GM19023 (cell line): Measurements from ENCODE around the gene RAB27B.
"Not testable (repeated sequence)": the region's sequence is repeated elsewhere in the genome, so short reads cannot be mapped to it uniquely, and the experiment has no call there.

Experiments
- ATAC-seq: cut with Tn5 transposase; IDR thresholded peaks from one replicate; pipeline ENCODE4 v1.9.1; 2021; ENCODE audit warnings: mild to moderate bottlenecking, moderate library complexity; ENCODE audit not compliant: unreplicated experiment

The RAB27B gene

GRCh38 chr18:54813977-54814565 lies 14.2 kb upstream of the RAB27B start:
- no peak for ATAC-seq

GRCh38 chr18:54815086-54815485 lies 13.2 kb upstream of the RAB27B start:
- ATAC-seq: no peak

- ATAC-seq: not testable (repeated sequence)
These were observed 7.4 kb upstream of the RAB27B start for GRCh38 chr18:54820785-54821275.

GRCh38 chr18:54822872-54823845 lies 5.1 kb upstream of the RAB27B start:
- ATAC-seq: no peak

GRCh38 chr18:54824761-54825160 lies 3.5 kb upstream of the RAB27B start:
- no peak for ATAC-seq

- ATAC-seq: no peak
These were observed 2.5 kb upstream of the RAB27B start for GRCh38 chr18:54825601-54826344.

GRCh38 chr18:54828986-54829385 lies 709 bp downstream of the RAB27B start:
- no peak for ATAC-seq

GRCh38 chr18:54829856-54830255 lies 1.6 kb downstream of the RAB27B start:
- ATAC-seq: no peak

- no peak for ATAC-seq
These were observed 2.0 kb downstream of the RAB27B start for GRCh38 chr18:54830260-54830659.

- no peak for ATAC-seq
These were observed 2.6 kb downstream of the RAB27B start for GRCh38 chr18:54830866-54831265.

- no peak for ATAC-seq
These were observed 7.7 kb downstream of the RAB27B start for GRCh38 chr18:54835944-54836343.

GRCh38 chr18:54843314-54843713 lies 15.0 kb downstream of the RAB27B start:
- no peak for ATAC-seq

- no peak for ATAC-seq
These were observed 17.5 kb downstream of the RAB27B start for GRCh38 chr18:54845787-54846186.

GRCh38 chr18:54848121-54848520 lies 19.8 kb downstream of the RAB27B start:
- no peak for ATAC-seq

- ATAC-seq: no peak
These were observed 21.4 kb downstream of the RAB27B start for GRCh38 chr18:54849683-54850082.

- no peak for ATAC-seq
These were observed 22.3 kb downstream of the RAB27B start for GRCh38 chr18:54850598-54850997.

- ATAC-seq: no peak
These were observed 24.8 kb downstream of the RAB27B start for GRCh38 chr18:54852780-54853675.

GRCh38 chr18:54855050-54855449 lies 26.8 kb downstream of the RAB27B start:
- not testable (repeated sequence) for ATAC-seq

- no peak for ATAC-seq
These were observed 27.9 kb downstream of the RAB27B start for GRCh38 chr18:54856105-54856646.

- no peak for ATAC-seq
These were observed 29.2 kb downstream of the RAB27B start for GRCh38 chr18:54857499-54857898.
